GM12878 (cell line): ENCODE measurements around the gene KTI12. TPM values are rescaled to one million over a fixed set of nuclear protein-coding genes. Genes with fewer than 3 reads are reported as not detected.
A peak's percentile ranks its signal among the peaks of the same experiment; 100 is the strongest.

Source experiments
- ATAC-seq: fragments of 200-7000 bp; cut with Tn5 transposase; 3 replicates; pipeline ENCODE4 v1.9.1; 2020; ENCODE audit warnings: mild to moderate bottlenecking, moderate library complexity
- BruUV-seq: library from RNA; stranded (reverse); fragments of 400-500 nt; replicated peaks from 2 replicates; lab custom pipeline; 2021; lab: Mats Ljungman, UMichigan
- CTCF ChIA-PET: fragments of 300-600 bp; sonication (Branson Sonifier 250); formaldehyde crosslinking; extraction: SDS; loops from one replicate; lab custom pipeline; 2021; ENCODE audit warnings: inconsistent platforms; lab: Yijun Ruan, JAX
- POLR2A ChIA-PET: fragments of 350-600 bp; formaldehyde crosslinking; extraction: SDS; loops from one replicate; lab custom pipeline; 2021; ENCODE audit warnings: inconsistent platforms; lab: Charles Lee
- RAD21 ChIA-PET: fragments of 300-600 bp; sonication (Branson Sonifier 250); formaldehyde crosslinking; loops from one replicate; lab custom pipeline; 2023; ENCODE audit warnings: antibody characterized with exemption; ENCODE audit not compliant: unreplicated experiment; lab: Charles Lee
- SMC1A ChIA-PET: fragments of 300-600 bp; sonication (Branson Sonifier 250); formaldehyde crosslinking; loops from one replicate; lab custom pipeline; 2023; ENCODE audit not compliant: unreplicated experiment, uncharacterized antibody; lab: Charles Lee
- DNase-seq: peaks from one replicate; pipeline ENCODE4 v3.0.0-alpha.2; 2011; ENCODE audit warnings: low read depth, low spot score
- FAIRE-seq: peaks from 3 replicates; lab custom pipeline; 2011; peaks lifted over from hg19 to GRCh38; lab: Jason Lieb, UNC
- H2AFZ ChIP-seq: 2 replicates; pipeline ENCODE4 v1.6.0; 2011; ENCODE audit warnings: low read depth, low read length, control low read depth; ENCODE audit not compliant: control insufficient read depth
- H3K27ac ChIP-seq: 2 replicates; pipeline ENCODE4 v1.5.1; 2011; ENCODE audit warnings: control low read depth; ENCODE audit not compliant: control insufficient read depth, insufficient read depth
- H3K27me3 ChIP-seq, 2 experiments: replicated peaks in 1 of 2; 2 replicates each; pipeline versions ENCODE4 v1.6.0 to v1.6.1; 2011; ENCODE audit warnings: low read length in 1 of 2; ENCODE audit not compliant: control insufficient read depth in 2 of 2, insufficient read depth in 2 of 2
- H3K36me3 ChIP-seq, 2 experiments: 2 replicates each; pipeline ENCODE4 v1.5.1; 2011; ENCODE audit warnings: low read length in 1 of 2; ENCODE audit not compliant: control insufficient read depth in 2 of 2, insufficient read depth in 2 of 2
- H3K4me1 ChIP-seq: 2 replicates; pipeline ENCODE4 v1.6.1; 2011; ENCODE audit warnings: mild to moderate bottlenecking, low read length, moderate library complexity, mixed read lengths; ENCODE audit not compliant: control insufficient read depth, insufficient read depth
- H3K4me2 ChIP-seq: 2 replicates; pipeline ENCODE4 v1.6.0; 2011; ENCODE audit warnings: control low read depth; ENCODE audit not compliant: control insufficient read depth, insufficient read depth
- H3K4me3 ChIP-seq: fragments of 200-600 bp; sonication (generic); 2 replicates; pipeline ENCODE4 v1.5.1; 2016
- H3K79me2 ChIP-seq: 2 replicates; pipeline ENCODE4 v1.6.0; 2011; ENCODE audit warnings: low read length; ENCODE audit not compliant: control insufficient read depth, insufficient read depth
- H3K9ac ChIP-seq: 2 replicates; pipeline ENCODE4 v1.8.0; 2011; ENCODE audit warnings: low read length, control low read depth, mixed read lengths; ENCODE audit not compliant: control insufficient read depth, insufficient read depth
- H3K9me3 ChIP-seq: replicated peaks from 3 replicates; pipeline ENCODE4 v1.5.1; 2011; ENCODE audit warnings: mild to moderate bottlenecking, low read length; ENCODE audit not compliant: control insufficient read depth, insufficient read depth
- H4K20me1 ChIP-seq: 2 replicates; pipeline ENCODE4 v1.6.0; 2011; ENCODE audit not compliant: control insufficient read depth, insufficient read depth
- BHLHE40 ChIP-seq, 2 experiments: fragments of 450-650 bp in 1 of 2; IDR thresholded peaks; 2 replicates each; pipeline ENCODE4 v1.6.1; 2011 to 2017; ENCODE audit warnings: low read depth in 2 of 2, borderline replicate concordance in 1 of 2, improper control_type of control experiment in 1 of 2, low read length in 1 of 2, mild to moderate bottlenecking in 1 of 2
- CREM ChIP-seq: IDR thresholded peaks from 2 replicates; pipeline ENCODE4 v1.6.1; 2014; ENCODE audit warnings: antibody characterized with exemption, low read depth
- FOS ChIP-seq: IDR thresholded peaks from 3 replicates; pipeline ENCODE4 v1.6.1; 2011; ENCODE audit warnings: borderline replicate concordance; ENCODE audit not compliant: insufficient read length; ENCODE audit errors: extremely low read depth
- GATAD2B ChIP-seq: fragments of 450-650 bp; conservative IDR thresholded peaks from 2 replicates; pipeline ENCODE4 v1.6.1; 2017; ENCODE audit warnings: low read depth, mild to moderate bottlenecking, moderate library complexity
- MEF2B ChIP-seq: fragments of 450-650 bp; IDR thresholded peaks from 2 replicates; pipeline ENCODE4 v1.6.1; 2018; ENCODE audit warnings: mild to moderate bottlenecking, moderate library complexity; ENCODE audit not compliant: partially characterized antibody, poor library complexity, severe bottlenecking
- PBX3 ChIP-seq: IDR thresholded peaks from 2 replicates; pipeline ENCODE4 v1.6.1; 2011; ENCODE audit warnings: mild to moderate bottlenecking, low read depth, low read length, moderate library complexity; ENCODE audit not compliant: insufficient replicate concordance
- POLR2AphosphoS5 ChIP-seq: IDR thresholded peaks from 2 replicates; pipeline ENCODE4 v1.6.1; 2011; ENCODE audit warnings: mild to moderate bottlenecking, low read length, inconsistent platforms
- SMARCA5 ChIP-seq: fragments of 450-650 bp; IDR thresholded peaks from 2 replicates; pipeline ENCODE4 v1.6.1; 2017; ENCODE audit warnings: mild to moderate bottlenecking
- SP1 ChIP-seq: IDR thresholded peaks from one replicate; pipeline ENCODE4 v1.6.1; 2011; ENCODE audit warnings: low read depth, low read length
- SUPT20H ChIP-seq: IDR thresholded peaks from 2 replicates; pipeline ENCODE4 v1.6.1; 2011; ENCODE audit warnings: low read depth, mild to moderate bottlenecking, low read length, moderate library complexity, borderline replicate concordance; ENCODE audit not compliant: control insufficient read depth
- TBL1XR1 ChIP-seq: IDR thresholded peaks from 2 replicates; pipeline ENCODE4 v1.6.1; 2012; ENCODE audit warnings: low read depth, low read length, improper control_type of control experiment
- YBX1 ChIP-seq: fragments of 450-650 bp; IDR thresholded peaks from 2 replicates; pipeline ENCODE4 v1.6.1; 2016; ENCODE audit warnings: antibody characterized with exemption
- WGBS: methylation state at CpG from one replicate; pipeline ENCODE4 v1.1.6; 2016; ENCODE audit warnings: low lambda C conversion rate; ENCODE audit not compliant: insufficient replicate concordance, insufficient coverage; ENCODE audit errors: missing lambda C conversion rate; 5-methylcytosine and 5-hydroxymethylcytosine counted together
- in situ Hi-C: fragments of 300-500 bp; cut with MboI; formaldehyde crosslinking; loops from 9 replicates; pipeline ENCODE4 v1.14.3; 2018; ENCODE audit warnings: mixed read lengths
- intact Hi-C: fragments of 100-400 bp; cut with micrococcal nuclease; formaldehyde crosslinking; loops from one replicate; pipeline ENCODE4 v1.14.2; 2022; ENCODE audit not compliant: unreplicated experiment
- polyA plus RNA-seq, 11 experiments: library from polyadenylated mRNA; depleted of rRNA in 4 of 11; unstranded in 6 of 11; stranded (reverse) in 5 of 11; fragments of >200 nt; fragmentation: Nextera tagmentation in 4 of 11; fragmentation: Illumina TruSeq in 1 of 11; extraction: Ambion mirVana in 4 of 11; extraction: Trizol in 1 of 11; gene quantifications; 1 replicate in 1 of 11; 2 replicates in 10 of 11; pipeline versions ENCODE4 v1.2.1 to v1.2.3, GENCODE V29; 2011 to 2016; ENCODE audit warnings: inconsistent platforms in 2 of 11, missing spikeins in 2 of 11, low read depth in 1 of 11
- total RNA-seq, 4 experiments: library from RNA; depleted of rRNA in 3 of 4; stranded (reverse); fragments of >200 nt in 3 of 4; fragmentation: Illumina TruSeq in 1 of 4; extraction: Trizol in 1 of 4; gene quantifications; 2 replicates each; pipeline versions ENCODE4 v1.2.1 to v1.2.3, GENCODE V29; 2013 to 2021
- TF ChIP-seq, protein P1 (sequence below): IDR thresholded peaks from 2 replicates; pipeline ENCODE4 v1.6.1; 2011; ENCODE audit warnings: low read depth, low read length, improper control_type of control experiment, borderline replicate concordance
- TF ChIP-seq, protein P2 (sequence below): fragments of 450-650 bp; IDR thresholded peaks from 2 replicates; pipeline ENCODE4 v1.6.1; 2017; ENCODE audit warnings: mild to moderate bottlenecking, low read depth, inconsistent platforms; ENCODE audit not compliant: poor library complexity, severe bottlenecking
- TF ChIP-seq, protein P3 (sequence below): fragments of 450-650 bp; IDR thresholded peaks from 2 replicates; pipeline ENCODE4 v1.6.1; 2017; ENCODE audit warnings: mild to moderate bottlenecking, moderate library complexity

The KTI12 gene
- total and polyA plus RNA-seq, 10 of the 15 experiments (the other 5 are each of a cell fraction or from before 2014, with no cell fraction given) = 2.7 to 32.4 (median 17.6) TPM

DNA sequence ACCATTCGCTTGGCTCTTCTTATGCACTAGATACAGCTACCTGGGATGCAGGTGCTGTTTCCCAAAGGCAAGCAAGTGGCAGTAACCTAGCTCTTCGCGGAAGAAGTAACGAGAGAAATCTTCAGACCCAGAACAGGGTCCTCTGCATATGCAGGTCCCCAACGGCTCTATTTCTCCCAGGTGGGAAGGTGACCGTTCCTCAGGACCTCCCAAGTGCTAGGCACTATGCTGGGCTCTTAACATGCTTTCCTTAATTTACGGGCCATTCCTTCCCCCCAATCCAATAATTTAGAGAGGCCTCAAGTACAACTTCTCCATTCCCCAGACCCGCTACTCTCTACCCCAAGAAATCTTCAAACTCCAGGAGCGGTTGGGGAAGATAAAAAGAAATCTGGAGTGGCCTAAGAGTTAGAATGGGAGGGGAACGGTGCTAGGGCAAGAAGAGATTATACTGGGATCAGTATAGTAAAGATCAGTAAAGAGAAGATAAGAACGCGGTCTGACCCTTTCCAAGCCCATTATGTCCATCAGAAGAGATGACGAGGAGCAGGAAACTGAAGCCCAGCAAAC lies 21.0 kb upstream of the KTI12 start:
- CTCF ChIA-PET = interaction anchor here (0.6 to 3.0 kb wide), 4 partner anchors 9 to 242 kb away, joined by 3 to 13 read pairs (median 6); partner anchors contain the start of gene KTI12
- no peak for TF ChIP-seq POLR2AphosphoS5
- TF ChIP-seq, protein P1, sequence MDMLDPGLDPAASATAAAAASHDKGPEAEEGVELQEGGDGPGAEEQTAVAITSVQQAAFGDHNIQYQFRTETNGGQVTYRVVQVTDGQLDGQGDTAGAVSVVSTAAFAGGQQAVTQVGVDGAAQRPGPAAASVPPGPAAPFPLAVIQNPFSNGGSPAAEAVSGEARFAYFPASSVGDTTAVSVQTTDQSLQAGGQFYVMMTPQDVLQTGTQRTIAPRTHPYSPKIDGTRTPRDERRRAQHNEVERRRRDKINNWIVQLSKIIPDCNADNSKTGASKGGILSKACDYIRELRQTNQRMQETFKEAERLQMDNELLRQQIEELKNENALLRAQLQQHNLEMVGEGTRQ = no peak
- TF ChIP-seq YBX1 = no peak
- no peak for TF ChIP-seq SUPT20H
- no peak for TF ChIP-seq CREM
- no peak for TF ChIP-seq SP1
- no peak for TF ChIP-seq SMARCA5
- TF ChIP-seq BHLHE40 (IDR thresholded peaks at IDR 0.05; ENCODE audit: borderline replicate concordance in 1 of 2, low read depth in 2 of 2, low read length in 1 of 2) = no peak
- no peak for TF ChIP-seq GATAD2B
- TF ChIP-seq, protein P2, sequence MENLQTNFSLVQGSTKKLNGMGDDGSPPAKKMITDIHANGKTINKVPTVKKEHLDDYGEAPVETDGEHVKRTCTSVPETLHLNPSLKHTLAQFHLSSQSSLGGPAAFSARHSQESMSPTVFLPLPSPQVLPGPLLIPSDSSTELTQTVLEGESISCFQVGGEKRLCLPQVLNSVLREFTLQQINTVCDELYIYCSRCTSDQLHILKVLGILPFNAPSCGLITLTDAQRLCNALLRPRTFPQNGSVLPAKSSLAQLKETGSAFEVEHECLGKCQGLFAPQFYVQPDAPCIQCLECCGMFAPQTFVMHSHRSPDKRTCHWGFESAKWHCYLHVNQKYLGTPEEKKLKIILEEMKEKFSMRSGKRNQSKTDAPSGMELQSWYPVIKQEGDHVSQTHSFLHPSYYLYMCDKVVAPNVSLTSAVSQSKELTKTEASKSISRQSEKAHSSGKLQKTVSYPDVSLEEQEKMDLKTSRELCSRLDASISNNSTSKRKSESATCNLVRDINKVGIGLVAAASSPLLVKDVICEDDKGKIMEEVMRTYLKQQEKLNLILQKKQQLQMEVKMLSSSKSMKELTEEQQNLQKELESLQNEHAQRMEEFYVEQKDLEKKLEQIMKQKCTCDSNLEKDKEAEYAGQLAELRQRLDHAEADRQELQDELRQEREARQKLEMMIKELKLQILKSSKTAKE = no peak
- TF ChIP-seq MEF2B = no peak
- TF ChIP-seq, protein P3, sequence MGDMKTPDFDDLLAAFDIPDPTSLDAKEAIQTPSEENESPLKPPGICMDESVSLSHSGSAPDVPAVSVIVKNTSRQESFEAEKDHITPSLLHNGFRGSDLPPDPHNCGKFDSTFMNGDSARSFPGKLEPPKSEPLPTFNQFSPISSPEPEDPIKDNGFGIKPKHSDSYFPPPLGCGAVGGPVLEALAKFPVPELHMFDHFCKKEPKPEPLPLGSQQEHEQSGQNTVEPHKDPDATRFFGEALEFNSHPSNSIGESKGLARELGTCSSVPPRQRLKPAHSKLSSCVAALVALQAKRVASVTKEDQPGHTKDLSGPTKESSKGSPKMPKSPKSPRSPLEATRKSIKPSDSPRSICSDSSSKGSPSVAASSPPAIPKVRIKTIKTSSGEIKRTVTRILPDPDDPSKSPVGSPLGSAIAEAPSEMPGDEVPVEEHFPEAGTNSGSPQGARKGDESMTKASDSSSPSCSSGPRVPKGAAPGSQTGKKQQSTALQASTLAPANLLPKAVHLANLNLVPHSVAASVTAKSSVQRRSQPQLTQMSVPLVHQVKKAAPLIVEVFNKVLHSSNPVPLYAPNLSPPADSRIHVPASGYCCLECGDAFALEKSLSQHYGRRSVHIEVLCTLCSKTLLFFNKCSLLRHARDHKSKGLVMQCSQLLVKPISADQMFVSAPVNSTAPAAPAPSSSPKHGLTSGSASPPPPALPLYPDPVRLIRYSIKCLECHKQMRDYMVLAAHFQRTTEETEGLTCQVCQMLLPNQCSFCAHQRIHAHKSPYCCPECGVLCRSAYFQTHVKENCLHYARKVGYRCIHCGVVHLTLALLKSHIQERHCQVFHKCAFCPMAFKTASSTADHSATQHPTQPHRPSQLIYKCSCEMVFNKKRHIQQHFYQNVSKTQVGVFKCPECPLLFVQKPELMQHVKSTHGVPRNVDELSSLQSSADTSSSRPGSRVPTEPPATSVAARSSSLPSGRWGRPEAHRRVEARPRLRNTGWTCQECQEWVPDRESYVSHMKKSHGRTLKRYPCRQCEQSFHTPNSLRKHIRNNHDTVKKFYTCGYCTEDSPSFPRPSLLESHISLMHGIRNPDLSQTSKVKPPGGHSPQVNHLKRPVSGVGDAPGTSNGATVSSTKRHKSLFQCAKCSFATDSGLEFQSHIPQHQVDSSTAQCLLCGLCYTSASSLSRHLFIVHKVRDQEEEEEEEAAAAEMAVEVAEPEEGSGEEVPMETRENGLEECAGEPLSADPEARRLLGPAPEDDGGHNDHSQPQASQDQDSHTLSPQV = no peak
- TF ChIP-seq TBL1XR1 = no peak
- no peak for TF ChIP-seq PBX3
- no peak for TF ChIP-seq FOS

More for the DNA sequence above, 21.0 kb upstream of the KTI12 start:
- H4K20me1 ChIP-seq = no peaks in the 10 kb centered on the region
- peak overlapping the region; percentile 92 for H3K27ac ChIP-seq
- DNase-seq (no peak), ATAC-seq (no peak), FAIRE-seq (no peak)
- WGBS = 9% methylated on average over 13 of the region's 13 CpGs
- in situ Hi-C loops = no loop called here
- peak overlapping the region; percentile 85 for H3K4me3 ChIP-seq
- H3K9ac ChIP-seq = peak overlapping the region; percentile 89
- peaks cover 4% of the 10 kb centered on the region; the same call in 1 of the 2 replicates for H3K4me1 ChIP-seq
- ChIA-PET SMC1A (interaction anchor here (0.7 kb wide), 1 partner anchor 25 kb away, joined by 3 read pairs; no protein-coding TSS in a partner anchor), RAD21 (interaction anchor here (0.6 kb wide), 2 partner anchors 21 to 42 kb away, joined by 3 to 4 read pairs; partner anchors contain the start of gene KTI12), POLR2A (interaction anchor here (0.6 to 4.0 kb wide), 7 partner anchors 10 to 542 kb away, joined by 4 to 37 read pairs (median 5); partner anchors contain the start of gene KTI12)
- no TSS peak for BruUV-seq
- H3K79me2 ChIP-seq = peaks cover 59% of the 10 kb centered on the region
- intact Hi-C loops = no loop called here
- peak overlapping the region; percentile 77 for H3K4me2 ChIP-seq
- H3K36me3 ChIP-seq = no peaks in the 10 kb centered on the region; a peak in 1 of 4 replicates
- no peaks in the 10 kb centered on the region for H3K9me3 ChIP-seq
- peak overlapping the region; percentile 95 for H2AFZ ChIP-seq
- H3K27me3 ChIP-seq = no peaks in the 10 kb centered on the region
